ENCODE data around the gene KRT74. TPM values are rescaled to one million over a fixed set of nuclear protein-coding genes. Genes with fewer than 3 reads are reported as not detected.

KRT74 gene
- total and polyA plus RNA-seq, 10 of the 15 experiments (the other 5 are each of a cell fraction or from before 2014, with no cell fraction given): not detected

GRCh38 chr12:52575948-52576347 is 2.3 kb upstream of the KRT74 start:
- no peak overlapping the region for H3K9ac ChIP-seq (ENCODE audit: control insufficient read depth, insufficient read depth, low read length)
- DNase-seq (ENCODE audit: low read depth, low spot score) (no peak), ATAC-seq (no peak), FAIRE-seq (no peak)
- no peak overlapping the region for H3K4me2 ChIP-seq (ENCODE audit: control insufficient read depth, insufficient read depth)
- H3K27me3 ChIP-seq (replicated peaks in 1 of 2; ENCODE audit: control insufficient read depth in 2 of 2, insufficient read depth in 2 of 2, low read length in 1 of 2): peaks cover 6 to 13% of the 10 kb centered on the region in 2 experiments
- no peaks in the 10 kb centered on the region for H3K36me3 ChIP-seq (ENCODE audit: control insufficient read depth in 2 of 2, insufficient read depth in 2 of 2, low read length in 1 of 2)
- no peaks in the 10 kb centered on the region for H3K4me1 ChIP-seq (ENCODE audit: control insufficient read depth, insufficient read depth, low read length)
- no peak overlapping the region for H3K4me3 ChIP-seq
- no peak overlapping the region for H2AFZ ChIP-seq (ENCODE audit: control insufficient read depth, low read depth, low read length)
- H4K20me1 ChIP-seq (ENCODE audit: control insufficient read depth, insufficient read depth): peaks cover 4% of the 10 kb centered on the region; the same call in 1 of the 2 replicates
- SMC1A ChIA-PET (ENCODE audit: uncharacterized antibody, unreplicated experiment): no interaction called here
- POLR2A ChIA-PET: no interaction called here
- intact Hi-C loops (cut with micrococcal nuclease; ENCODE audit: unreplicated experiment) (no loop called here), in situ Hi-C loops (cut with MboI) (no loop called here)
- no peaks in the 10 kb centered on the region for H3K9me3 ChIP-seq (replicated peaks; ENCODE audit: control insufficient read depth, insufficient read depth, low read length)
- H3K27ac ChIP-seq (ENCODE audit: control insufficient read depth, insufficient read depth): no peak overlapping the region
- no TSS peak for BruUV-seq (replicated peaks)
- WGBS (ENCODE audit: insufficient coverage, insufficient replicate concordance, low lambda C conversion rate, missing lambda C conversion rate): 60% methylated on average over 3 of the region's 3 CpGs
- TF ChIP-seq PRDM15 (CRISPR knock-in tag; IDR thresholded peaks at IDR 0.05): no peak
- no peak for TF ChIP-seq PML (IDR thresholded peaks at IDR 0.05; ENCODE audit: low read length)
- TF ChIP-seq RFX5 (IDR thresholded peaks at IDR 0.05; ENCODE audit: low read depth, low read length): no peak
- no peak for TF ChIP-seq MLLT1 (IDR thresholded peaks at IDR 0.05)
- TF ChIP-seq NFIC (IDR thresholded peaks at IDR 0.05; ENCODE audit: low read depth, low read length): no peak
- no peak for TF ChIP-seq ELK1 (IDR thresholded peaks at IDR 0.05; ENCODE audit: low read depth, low read length)
- no peak for TF ChIP-seq SMC3 (IDR thresholded peaks at IDR 0.05; ENCODE audit: borderline replicate concordance, low read length)
- no peaks in the 10 kb centered on the region for H3K79me2 ChIP-seq (ENCODE audit: control insufficient read depth, insufficient read depth, low read length)
- RAD21 ChIA-PET (ENCODE audit: unreplicated experiment): no interaction called here
- CTCF ChIA-PET: interaction anchor here (0.8 kb wide), 1 partner anchor 303 kb away, joined by 3 read pairs; no protein-coding TSS in a partner anchor
